OCI-LY1 (cell line): ENCODE results near the gene PACSIN2.

Experiments
- EZH2 ChIP-seq: fragments of 200-600 bp; sonication (generic), shearing (Covaris generic); IDR thresholded peaks from 2 replicates; pipeline ENCODE4 v1.8.0; 2017; ENCODE audit warnings: borderline replicate concordance, mixed run types, mild to moderate bottlenecking, antibody characterized with exemption, low read length, moderate library complexity, mixed read lengths
- TF ChIP-seq, protein P1 (sequence below): fragments of 200-600 bp; sonication (generic), shearing (Covaris generic); IDR thresholded peaks from 2 replicates; pipeline ENCODE4 v1.5.1; 2017; ENCODE audit warnings: mild to moderate bottlenecking, antibody characterized with exemption, low read length, moderate library complexity, mixed read lengths

DNA sequence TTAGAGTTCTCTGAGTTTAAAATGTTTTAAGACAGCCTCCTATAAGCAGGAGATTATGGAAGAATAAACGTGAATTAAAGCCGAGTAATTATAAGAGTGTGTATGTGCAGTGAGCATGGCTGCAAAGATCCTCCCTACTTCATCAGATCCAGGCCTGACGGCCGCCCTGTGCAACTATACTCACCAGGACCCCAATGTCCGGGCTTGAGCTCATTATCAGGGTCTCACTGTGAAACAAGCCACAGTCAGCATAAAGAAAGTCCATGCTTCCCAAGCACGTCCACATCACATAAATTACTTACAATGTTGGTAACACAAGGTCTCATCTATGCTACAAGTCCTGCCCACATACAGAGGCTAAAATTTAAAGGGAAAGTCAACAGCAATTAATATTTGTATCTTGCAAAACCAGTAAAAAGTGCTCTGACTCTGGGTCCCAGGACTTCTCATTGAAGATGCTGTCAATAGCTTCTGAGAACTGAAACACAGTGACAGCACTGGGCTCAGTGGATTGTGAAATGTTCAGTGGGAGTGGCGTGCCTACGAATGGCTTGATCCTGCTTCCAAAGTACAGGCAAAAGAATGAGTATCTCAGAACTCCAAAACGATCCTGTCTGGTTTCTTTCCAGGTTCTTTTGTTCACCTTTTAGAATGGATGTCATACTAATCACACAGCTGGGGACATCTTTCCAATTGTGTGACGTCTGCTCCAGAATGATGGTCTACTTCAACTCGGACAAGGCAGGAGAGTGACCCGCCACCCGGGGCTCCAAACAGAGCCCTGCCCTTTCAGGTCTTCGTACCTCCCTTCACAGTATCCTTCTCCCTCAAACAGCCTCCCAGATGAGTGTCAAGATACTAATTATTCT is 85.7 kb downstream of the PACSIN2 start:
- TF ChIP-seq, protein P1, sequence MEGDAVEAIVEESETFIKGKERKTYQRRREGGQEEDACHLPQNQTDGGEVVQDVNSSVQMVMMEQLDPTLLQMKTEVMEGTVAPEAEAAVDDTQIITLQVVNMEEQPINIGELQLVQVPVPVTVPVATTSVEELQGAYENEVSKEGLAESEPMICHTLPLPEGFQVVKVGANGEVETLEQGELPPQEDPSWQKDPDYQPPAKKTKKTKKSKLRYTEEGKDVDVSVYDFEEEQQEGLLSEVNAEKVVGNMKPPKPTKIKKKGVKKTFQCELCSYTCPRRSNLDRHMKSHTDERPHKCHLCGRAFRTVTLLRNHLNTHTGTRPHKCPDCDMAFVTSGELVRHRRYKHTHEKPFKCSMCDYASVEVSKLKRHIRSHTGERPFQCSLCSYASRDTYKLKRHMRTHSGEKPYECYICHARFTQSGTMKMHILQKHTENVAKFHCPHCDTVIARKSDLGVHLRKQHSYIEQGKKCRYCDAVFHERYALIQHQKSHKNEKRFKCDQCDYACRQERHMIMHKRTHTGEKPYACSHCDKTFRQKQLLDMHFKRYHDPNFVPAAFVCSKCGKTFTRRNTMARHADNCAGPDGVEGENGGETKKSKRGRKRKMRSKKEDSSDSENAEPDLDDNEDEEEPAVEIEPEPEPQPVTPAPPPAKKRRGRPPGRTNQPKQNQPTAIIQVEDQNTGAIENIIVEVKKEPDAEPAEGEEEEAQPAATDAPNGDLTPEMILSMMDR = no peak
- no peak for TF ChIP-seq EZH2
